ENCODE results near the gene PARVB.
"Not testable (repeated sequence)": the region's sequence is repeated elsewhere in the genome, so short reads cannot be mapped to it uniquely, and the experiment has no call there.

Gene PARVB

GRCh38 chr22:44028091-44028490 is 4.0 kb downstream of the PARVB start:
- no peak for DNase-seq

- DNase-seq: no peak
These were observed 5.0 kb downstream of the PARVB start for GRCh38 chr22:44029069-44029468.

GRCh38 chr22:44030051-44030701 is 6.1 kb downstream of the PARVB start:
- no peak for DNase-seq

GRCh38 chr22:44030702-44031082 is 6.6 kb downstream of the PARVB start:
- no peak for DNase-seq

GRCh38 chr22:44031158-44031952 is 7.3 kb downstream of the PARVB start:
- DNase-seq: peak; percentile 57

- no peak for DNase-seq
These were observed 8.1 kb downstream of the PARVB start for GRCh38 chr22:44032126-44032730.

GRCh38 chr22:44033287-44033686 is 9.2 kb downstream of the PARVB start:
- DNase-seq: no peak

GRCh38 chr22:44033694-44034093 is 9.6 kb downstream of the PARVB start:
- DNase-seq: no peak

GRCh38 chr22:44037519-44038375 is 13.6 kb downstream of the PARVB start:
- DNase-seq: no peak

- DNase-seq: no peak
These were observed 15.6 kb downstream of the PARVB start for GRCh38 chr22:44039566-44040171.

- DNase-seq: no peak
These were observed 18.4 kb downstream of the PARVB start for GRCh38 chr22:44042249-44043218.

- DNase-seq: no peak
These were observed 21.0 kb downstream of the PARVB start for GRCh38 chr22:44045145-44045544.

- DNase-seq: no peak
These were observed 22.5 kb downstream of the PARVB start for GRCh38 chr22:44046485-44047141.

- DNase-seq: peak; percentile 24
These were observed 23.8 kb downstream of the PARVB start for GRCh38 chr22:44047891-44048301.

- no peak for DNase-seq
These were observed 25.6 kb downstream of the PARVB start for GRCh38 chr22:44049486-44050231.

GRCh38 chr22:44050766-44051355 is 26.8 kb downstream of the PARVB start:
- DNase-seq: no peak

GRCh38 chr22:44051358-44051757 is 27.3 kb downstream of the PARVB start:
- no peak for DNase-seq

- DNase-seq: no peak
These were observed 27.9 kb downstream of the PARVB start for GRCh38 chr22:44051961-44052360.

- DNase-seq: no peak
These were observed 31.7 kb downstream of the PARVB start for GRCh38 chr22:44055805-44056204.

GRCh38 chr22:44056649-44057048 is 32.5 kb downstream of the PARVB start:
- DNase-seq: not testable (repeated sequence)

Measured in CD4-positive, alpha-beta T cell treated with Interleukin-10 for 1 hour (primary cell).